ENCODE data around the gene IRGQ.
A peak's percentile ranks its signal among the peaks of the same experiment; 100 is the strongest.

Gene IRGQ

DNA sequence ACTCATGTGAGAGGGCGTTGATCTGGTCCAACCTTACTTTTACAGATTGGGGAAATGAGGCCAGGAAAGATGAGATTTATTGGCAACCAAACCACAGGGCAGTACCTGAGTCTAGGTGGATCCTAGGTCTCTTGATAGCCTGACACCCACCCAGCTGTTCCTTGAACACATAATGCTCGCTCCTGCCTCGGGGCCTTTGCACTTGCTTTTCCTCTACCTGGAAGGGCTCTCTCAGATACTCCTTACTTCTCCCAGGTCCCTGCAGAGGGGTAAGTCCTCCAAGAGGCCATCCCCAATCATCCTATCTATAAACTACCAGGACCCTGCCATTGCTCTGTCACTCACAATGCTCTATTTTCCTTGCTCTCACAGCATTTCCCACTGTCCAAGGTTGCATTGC is 55.6 kb downstream of the IRGQ start:
- no peak for DNase-seq (ENCODE audit: low spot score)

DNA sequence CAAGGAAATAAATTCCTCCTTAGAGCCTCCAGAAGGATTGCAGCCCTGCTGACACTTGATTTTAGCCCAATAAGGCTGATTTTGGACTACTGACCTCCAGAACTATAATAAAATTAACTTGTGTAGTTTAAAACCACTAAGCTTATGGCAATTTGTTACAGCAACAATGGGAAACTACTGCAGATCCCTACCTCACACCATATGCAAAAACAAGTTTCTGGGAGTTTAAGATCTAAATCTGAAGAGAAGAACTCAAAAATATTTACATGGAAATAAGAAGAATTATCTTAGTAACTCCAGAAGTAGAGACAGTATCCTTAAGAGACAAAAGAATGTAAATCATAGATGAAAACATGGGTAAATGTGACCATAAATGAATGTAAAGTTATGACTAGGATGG is 57.0 kb downstream of the IRGQ start:
- DNase-seq (ENCODE audit: low spot score) = no peak

DNA sequence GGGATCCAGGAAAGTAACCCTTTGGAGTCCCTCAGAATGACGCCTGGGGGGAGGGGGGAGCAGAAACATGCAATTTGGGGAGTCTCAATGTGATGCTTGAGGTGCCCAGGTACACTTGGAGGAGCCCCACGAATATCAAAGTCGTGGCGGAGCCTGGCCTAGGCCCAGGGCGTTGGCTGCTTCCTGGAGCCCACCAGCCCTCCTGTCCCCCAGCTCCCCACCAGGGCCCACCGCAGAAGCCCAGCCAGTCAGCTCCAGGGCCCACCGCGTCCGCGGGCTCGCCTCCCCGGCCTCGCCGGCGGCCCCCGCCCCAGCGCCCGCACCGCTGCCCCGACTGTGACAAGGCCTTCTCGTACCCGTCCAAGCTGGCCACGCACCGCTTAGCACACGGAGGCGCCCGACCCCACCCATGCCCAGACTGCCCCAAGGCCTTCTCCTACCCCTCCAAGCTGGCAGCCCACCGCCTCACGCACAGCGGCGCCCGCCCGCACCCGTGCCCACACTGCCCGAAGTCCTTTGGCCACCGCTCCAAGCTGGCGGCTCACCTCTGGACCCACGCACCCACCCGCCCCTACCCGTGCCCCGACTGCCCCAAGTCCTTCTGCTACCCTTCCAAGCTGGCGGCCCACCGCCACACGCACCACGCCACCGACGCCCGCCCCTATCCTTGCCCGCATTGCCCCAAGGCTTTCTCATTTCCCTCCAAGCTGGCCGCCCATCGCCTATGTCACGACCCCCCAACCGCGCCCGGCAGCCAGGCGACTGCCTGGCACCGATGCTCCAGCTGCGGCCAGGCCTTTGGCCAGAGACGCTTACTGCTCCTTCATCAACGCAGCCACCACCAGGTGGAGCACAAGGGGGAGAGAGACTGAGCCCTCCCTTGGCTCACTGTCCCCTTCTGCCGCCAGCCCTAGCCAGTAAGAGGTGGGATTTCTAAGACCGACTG is 60.8 kb downstream of the IRGQ start:
- peak; percentile 71 for DNase-seq (ENCODE audit: low spot score)

All from AG20443 (cell line).